ENCODE data around the gene BMPER. TPM values are rescaled to one million over a fixed set of nuclear protein-coding genes. Genes with fewer than 3 reads are reported as not detected.

BMPER gene
- total and polyA plus RNA-seq, 3 donors from 2014 or later, result 1.7 to 2.8 (median 2.4) TPM

- DNase-seq, result no peak
- Histone ChIP-seq H3K4me3 (no peak overlapping the region), H3K9me3 (no peaks in the 10 kb centered on the region), H3K36me3 (ENCODE audit: low read depth, missing control alignments) (no peaks in the 10 kb centered on the region), H3K4me1 (no peaks in the 10 kb centered on the region), H3K27me3 (no peaks in the 10 kb centered on the region), H3K27ac (no peak overlapping the region)
- intact Hi-C loops (cut with DNase I; ENCODE audit: low total_unique reads), result no loop called here
- WGBS, 2 donors, result 83 to 97% methylated on average over 3 of the region's 3 CpGs
- TF ChIP-seq POLR2A (IDR thresholded peaks at IDR 0.05), result no peak
- no peak for TF ChIP-seq CTCF (IDR thresholded peaks at IDR 0.05)
Observed at GRCh38 chr7:34016876-34017275, 111.5 kb downstream of the BMPER start.

GRCh38 chr7:34019301-34019790 is 114.0 kb downstream of the BMPER start:
- Histone ChIP-seq H3K36me3 (ENCODE audit: low read depth, missing control alignments) (no peaks in the 10 kb centered on the region), H3K9me3 (no peaks in the 10 kb centered on the region), H3K27ac (no peak overlapping the region), H3K4me1 (no peaks in the 10 kb centered on the region), H3K4me3 (no peak overlapping the region), H3K27me3 (no peaks in the 10 kb centered on the region)
- intact Hi-C loops (cut with DNase I; ENCODE audit: low total_unique reads), result no loop called here
- 95 to 97% methylated on average over 7 of the region's 7 CpGs for WGBS, 2 donors
- no peak for DNase-seq
- TF ChIP-seq CTCF (IDR thresholded peaks at IDR 0.05) (no peak), POLR2A (IDR thresholded peaks at IDR 0.05) (no peak)

GRCh38 chr7:34022626-34023025 is 117.3 kb downstream of the BMPER start:
- Histone ChIP-seq H3K4me1 (no peaks in the 10 kb centered on the region), H3K4me3 (no peak overlapping the region), H3K9me3 (no peaks in the 10 kb centered on the region), H3K27me3 (no peaks in the 10 kb centered on the region), H3K36me3 (ENCODE audit: low read depth, missing control alignments) (no peaks in the 10 kb centered on the region), H3K27ac (no peak overlapping the region)
- intact Hi-C loops (cut with DNase I; ENCODE audit: low total_unique reads), result no loop called here
- no peak for TF ChIP-seq POLR2A (IDR thresholded peaks at IDR 0.05)
- TF ChIP-seq CTCF (IDR thresholded peaks at IDR 0.05), result no peak
- no peak for DNase-seq
- 88 to 96% methylated on average over 5 of the region's 5 CpGs for WGBS, 2 donors

GRCh38 chr7:34025600-34025999 is 120.3 kb downstream of the BMPER start:
- no peak for TF ChIP-seq POLR2A (IDR thresholded peaks at IDR 0.05)
- TF ChIP-seq CTCF (IDR thresholded peaks at IDR 0.05), result no peak
- intact Hi-C loops (cut with DNase I; ENCODE audit: low total_unique reads), result no loop called here
- no peaks in the 10 kb centered on the region for H3K36me3 ChIP-seq (ENCODE audit: low read depth, missing control alignments)
- no peaks in the 10 kb centered on the region for H3K9me3 ChIP-seq
- H3K4me3 ChIP-seq, result no peak overlapping the region
- DNase-seq, result no peak
- H3K27me3 ChIP-seq, result no peaks in the 10 kb centered on the region
- no peak overlapping the region for H3K27ac ChIP-seq
- WGBS, 2 donors, result 65 to 66% methylated on average over 5 of the region's 5 CpGs
- H3K4me1 ChIP-seq, result no peaks in the 10 kb centered on the region

GRCh38 chr7:34026481-34027190 is 121.3 kb downstream of the BMPER start:
- H3K4me3 ChIP-seq, result no peak overlapping the region
- H3K36me3 ChIP-seq (ENCODE audit: low read depth, missing control alignments), result no peaks in the 10 kb centered on the region
- no peaks in the 10 kb centered on the region for H3K27me3 ChIP-seq
- no peaks in the 10 kb centered on the region for H3K9me3 ChIP-seq
- no peak overlapping the region for H3K27ac ChIP-seq
- TF ChIP-seq POLR2A (IDR thresholded peaks at IDR 0.05) (no peak), CTCF (IDR thresholded peaks at IDR 0.05) (no peak)
- no peak for DNase-seq
- no peaks in the 10 kb centered on the region for H3K4me1 ChIP-seq
- intact Hi-C loops (cut with DNase I; ENCODE audit: low total_unique reads), result no loop called here
- WGBS, 2 donors, result 89 to 90% methylated on average over 4 of the region's 4 CpGs

Data from testis (tissue), 3 donors.